Activated CD8-positive, alpha-beta memory T cell treated with anti-CD3 and anti-CD28 coated beads for 4 hours (primary cell): ENCODE data around the gene AK1.

ENCODE experiments used
- DNase-seq, 2 donors: peaks; one replicate each; pipeline ENCODE4 v3.0.0-alpha.2; 2020; ENCODE audit warnings: low read depth in 2 of 2

The AK1 gene

DNA sequence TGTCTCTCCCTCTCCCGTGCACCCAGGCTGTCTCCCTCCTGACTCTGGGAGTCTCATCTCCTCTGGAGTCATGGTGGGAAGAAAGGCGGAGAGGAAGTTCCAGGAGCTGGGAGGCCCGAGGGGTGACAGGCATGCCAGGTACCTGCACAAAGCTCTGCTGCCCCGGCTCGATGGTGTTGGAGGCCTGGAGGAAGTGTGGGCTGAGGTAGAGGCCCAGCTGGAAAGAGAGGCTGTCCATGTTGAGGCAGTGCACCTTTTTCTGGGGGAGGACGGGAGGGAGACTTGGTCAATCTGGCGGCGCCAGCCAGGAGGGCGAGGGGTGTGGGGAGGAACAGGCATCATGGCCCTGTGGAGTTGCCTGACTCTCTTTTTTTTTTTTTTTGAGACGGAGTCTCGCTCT is 58.9 kb downstream of the AK1 start:
- DNase-seq: no peak

DNA sequence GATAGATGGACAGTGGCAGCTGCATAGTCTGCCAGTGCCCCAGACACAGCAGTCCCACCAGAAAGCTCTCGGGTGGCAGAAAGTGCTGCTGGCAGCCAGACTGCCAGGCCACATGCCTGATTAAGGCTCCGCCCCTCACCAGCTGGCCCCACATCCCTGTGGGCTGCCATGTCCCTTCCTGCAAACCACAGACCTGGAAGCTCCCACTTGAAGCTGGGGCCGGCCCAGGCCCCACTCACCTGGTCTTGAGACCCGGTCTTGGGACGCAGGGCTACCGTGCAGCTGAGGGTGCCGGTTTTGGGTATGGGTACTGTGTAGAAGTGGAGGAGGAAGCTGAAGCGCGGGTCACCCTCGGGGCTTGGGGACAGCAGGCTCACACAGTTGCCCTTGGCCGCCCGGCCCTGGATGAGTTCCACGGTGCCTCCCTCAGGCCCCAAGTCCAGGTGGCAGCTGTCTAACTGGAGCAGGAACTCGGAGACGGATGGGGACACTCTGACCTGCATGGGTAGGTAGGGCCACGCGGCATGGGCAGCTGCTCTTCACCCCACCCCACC is 59.5 kb downstream of the AK1 start:
- no peak for DNase-seq

- DNase-seq: no peak
These were observed 60.7 kb downstream of the AK1 start for GRCh38 chr9:127816728-127817127.
